Neuronal stem cell (in vitro differentiated cells): ENCODE data around the gene MLANA.

Source experiments
- DNase-seq: peaks from one replicate; pipeline ENCODE4 v3.0.0-alpha.2; 2013; ENCODE audit warnings: low spot score
- H2AFZ ChIP-seq: one replicate; pipeline ENCODE4 v1.6.1; 2013; ENCODE audit warnings: mild to moderate bottlenecking, low read length, inconsistent platforms
- H2AK5ac ChIP-seq: 2 replicates; pipeline ENCODE4 v1.6.1; 2013; ENCODE audit warnings: low read depth, mild to moderate bottlenecking, inconsistent platforms, low read length, moderate library complexity, mixed read lengths
- H2BK120ac ChIP-seq: 2 replicates; pipeline ENCODE4 v1.6.1; 2013; ENCODE audit warnings: low read depth, mild to moderate bottlenecking, inconsistent platforms, low read length, moderate library complexity, mixed read lengths
- H2BK12ac ChIP-seq: one replicate; pipeline ENCODE4 v1.6.1; 2013; ENCODE audit warnings: low read length, inconsistent platforms
- H2BK15ac ChIP-seq: 2 replicates; pipeline ENCODE4 v1.6.1; 2013; ENCODE audit warnings: mild to moderate bottlenecking, low read length, inconsistent platforms, mixed read lengths
- H2BK5ac ChIP-seq: one replicate; pipeline ENCODE4 v1.6.1; 2013; ENCODE audit warnings: inconsistent platforms, mild to moderate bottlenecking, low read length, moderate library complexity
- H3K14ac ChIP-seq: one replicate; pipeline ENCODE4 v1.6.1; 2013; ENCODE audit warnings: low read length, inconsistent platforms
- H3K18ac ChIP-seq: 2 replicates; pipeline ENCODE4 v1.6.1; 2013; ENCODE audit warnings: low read length, inconsistent platforms
- H3K23ac ChIP-seq: 2 replicates; pipeline ENCODE4 v1.6.1; 2013; ENCODE audit warnings: low read depth, mild to moderate bottlenecking, mixed read lengths, low read length, inconsistent platforms; ENCODE audit not compliant: poor library complexity
- H3K27ac ChIP-seq: replicated peaks from 3 replicates; pipeline ENCODE4 v1.5.1; 2013; ENCODE audit warnings: low read length, inconsistent platforms
- H3K27me3 ChIP-seq, 3 experiments: 2 replicates each; pipeline ENCODE4 v1.6.1; 2013; ENCODE audit warnings: low read length in 3 of 3, mild to moderate bottlenecking in 2 of 3, inconsistent platforms in 1 of 3, low read depth in 1 of 3, mixed read lengths in 1 of 3, moderate library complexity in 1 of 3; ENCODE audit not compliant: control insufficient read depth in 3 of 3, insufficient read depth in 3 of 3
- H3K36me3 ChIP-seq, 2 donors: replicated peaks in 1 of 2; 2 replicates each; pipeline ENCODE4 v1.6.1; 2013; ENCODE audit warnings: low read length in 2 of 2; ENCODE audit not compliant: control insufficient read depth in 2 of 2, insufficient read depth in 2 of 2
- H3K4ac ChIP-seq: 2 replicates; pipeline ENCODE4 v1.6.1; 2013; ENCODE audit warnings: inconsistent platforms, mild to moderate bottlenecking, low read length, moderate library complexity
- H3K4me1 ChIP-seq, 2 donors: 1 replicate in 1 of 2; 2 replicates in 1 of 2; pipeline ENCODE4 v1.6.1; 2013; ENCODE audit warnings: low read length in 2 of 2, low read depth in 1 of 2; ENCODE audit not compliant: control insufficient read depth in 2 of 2, insufficient read depth in 1 of 2
- H3K4me2 ChIP-seq: one replicate; pipeline ENCODE4 v1.6.1; 2013; ENCODE audit warnings: mild to moderate bottlenecking, low read length, inconsistent platforms; ENCODE audit not compliant: insufficient read depth, poor library complexity, severe bottlenecking
- H3K4me3 ChIP-seq, 2 donors: 2 replicates each; pipeline ENCODE4 v1.5.1; 2013; ENCODE audit warnings: low read length in 2 of 2, mild to moderate bottlenecking in 2 of 2, inconsistent platforms in 1 of 2, moderate library complexity in 1 of 2
- H3K79me1 ChIP-seq: one replicate; pipeline ENCODE4 v1.6.1; 2013; ENCODE audit warnings: low read depth, mild to moderate bottlenecking, inconsistent platforms, low read length, moderate library complexity
- H3K9ac ChIP-seq: one replicate; pipeline ENCODE4 v1.6.1; 2013; ENCODE audit warnings: mild to moderate bottlenecking, low read depth, low read length, inconsistent platforms; ENCODE audit not compliant: poor library complexity
- H3K9me3 ChIP-seq, 2 donors: replicated peaks in 1 of 2; 2 replicates each; pipeline versions ENCODE3 to v1.6.1; 2013; ENCODE audit warnings: low read length in 2 of 2, mild to moderate bottlenecking in 2 of 2, inconsistent platforms in 1 of 2, low read depth in 1 of 2, mixed read lengths in 1 of 2, moderate library complexity in 1 of 2; ENCODE audit not compliant: control insufficient read depth in 2 of 2, insufficient read depth in 1 of 2
- H4K8ac ChIP-seq: one replicate; pipeline ENCODE4 v1.6.1; 2013; ENCODE audit warnings: low read depth, mild to moderate bottlenecking, inconsistent platforms, low read length, moderate library complexity
- H4K91ac ChIP-seq: one replicate; pipeline ENCODE4 v1.6.1; 2013; ENCODE audit warnings: low read length, low read depth, mild to moderate bottlenecking, inconsistent platforms; ENCODE audit not compliant: poor library complexity
- WGBS, 2 donors: extraction: QIAGEN DNeasy Blood & Tissue Kit; methylation state at CpG; one replicate each; pipeline ENCODE4 v1.1.7; 2013; ENCODE audit warnings: missing lambda C conversion rate in 2 of 2, mixed read lengths in 1 of 2; ENCODE audit not compliant: insufficient read length in 2 of 2, insufficient replicate concordance in 1 of 2; ENCODE audit errors: extremely low coverage in 2 of 2; 5-methylcytosine and 5-hydroxymethylcytosine counted together

Gene MLANA

DNA sequence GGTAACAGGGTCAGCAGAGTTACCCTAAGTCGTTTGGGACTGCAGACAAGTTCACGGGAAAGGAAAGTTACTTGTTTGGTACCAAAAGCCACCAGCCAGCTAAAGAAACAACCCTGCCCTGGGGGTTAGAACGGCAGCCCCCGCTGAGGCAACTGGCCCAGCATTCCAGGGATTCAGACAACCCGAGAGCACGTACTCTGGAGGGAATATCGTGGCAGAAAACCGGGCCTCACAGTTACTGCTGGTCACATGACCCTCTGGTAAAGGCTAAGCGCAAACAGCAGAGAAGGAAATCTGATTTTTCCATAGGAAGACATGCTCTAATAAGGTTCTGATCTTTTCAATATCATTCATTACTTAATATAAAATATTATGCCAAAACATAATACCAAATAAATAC is 22.5 kb upstream of the MLANA start:
- Histone ChIP-seq H2BK5ac (no peak overlapping the region), H2AK5ac (peak overlapping the region; percentile 10), H3K27ac (no peak overlapping the region), H3K9ac (no peak overlapping the region), H3K23ac (no peak overlapping the region), H3K14ac (no peak overlapping the region), H3K36me3 (no peaks in the 10 kb centered on the region), H3K4me3 (no peak overlapping the region), H2BK120ac (no peak overlapping the region), H3K18ac (no peak overlapping the region), H3K9me3 (no peaks in the 10 kb centered on the region), H2BK15ac (no peak overlapping the region), H3K4me1 (peaks cover 0 to 7% of the 10 kb centered on the region in 2 donors), H3K4ac (no peak overlapping the region), H3K4me2 (no peak overlapping the region), H2BK12ac (no peak overlapping the region), H4K91ac (no peak overlapping the region), H2AFZ (peak overlapping the region; percentile 27), H4K8ac (no peak overlapping the region), H3K79me1 (no peaks in the 10 kb centered on the region), H3K27me3 (no peaks in the 10 kb centered on the region)
- whole genome bisulfite sequencing, 2 donors = no CpG with 5 or more reads among the region's 9 CpGs
- DNase-seq = no peak

DNA sequence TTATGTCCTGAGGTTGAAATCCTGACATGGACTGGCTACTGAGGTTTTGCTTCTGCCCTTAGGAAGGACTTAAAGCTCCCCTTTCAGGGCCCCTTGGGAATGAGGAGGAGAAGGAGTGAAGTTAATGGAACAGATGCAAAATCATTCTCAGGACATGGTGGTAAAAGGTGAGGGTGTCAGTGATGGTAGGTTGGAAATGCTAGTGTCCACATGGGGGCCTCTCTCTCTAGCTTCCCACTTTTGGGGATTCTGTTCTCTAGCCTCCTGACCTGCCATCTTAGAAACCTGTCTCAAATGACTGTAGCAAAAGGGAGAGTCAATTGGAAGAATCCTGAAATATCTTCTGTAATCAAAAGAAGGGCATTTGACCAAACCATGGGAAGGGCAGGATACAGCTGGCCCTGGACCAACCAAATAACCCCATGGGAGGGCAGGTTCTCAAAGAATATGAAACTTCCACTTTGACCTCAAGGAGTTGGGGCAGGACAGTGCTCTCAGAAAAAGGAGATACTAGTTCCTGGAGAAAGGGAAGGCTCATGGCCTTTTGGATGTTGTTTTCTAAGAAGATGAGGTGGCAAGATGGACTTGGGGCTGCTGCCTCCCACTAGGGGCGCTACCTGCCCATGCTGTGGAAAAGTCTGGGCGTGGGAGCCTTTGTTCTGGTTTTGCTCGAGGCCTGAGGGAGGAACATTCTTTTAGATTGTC is 21.2 kb upstream of the MLANA start:
- no CpG with 5 or more reads among the region's 3 CpGs for WGBS, 2 donors
- Histone ChIP-seq H3K4me1 (peaks cover 0 to 2% of the 10 kb centered on the region in 2 donors), H4K8ac (no peak overlapping the region), H3K4ac (no peak overlapping the region), H3K14ac (no peak overlapping the region), H2BK15ac (no peak overlapping the region), H3K4me2 (no peak overlapping the region), H3K23ac (no peak overlapping the region), H2BK120ac (no peak overlapping the region), H2BK12ac (no peak overlapping the region), H3K9me3 (no peaks in the 10 kb centered on the region), H3K27me3 (no peaks in the 10 kb centered on the region), H2AFZ (peak overlapping the region; percentile 67), H4K91ac (no peak overlapping the region), H3K27ac (no peak overlapping the region), H2AK5ac (no peak overlapping the region), H3K4me3 (no peak overlapping the region), H3K18ac (no peak overlapping the region), H3K36me3 (no peaks in the 10 kb centered on the region), H2BK5ac (no peak overlapping the region), H3K79me1 (no peaks in the 10 kb centered on the region), H3K9ac (no peak overlapping the region)
- no peak for DNase-seq

- no peak overlapping the region for H2BK5ac ChIP-seq
- no peak for DNase-seq
- no peak overlapping the region for H4K91ac ChIP-seq
- no peak overlapping the region for H4K8ac ChIP-seq
- H2BK120ac ChIP-seq = no peak overlapping the region
- H3K9ac ChIP-seq = no peak overlapping the region
- peak overlapping the region; percentile 67 for H2AFZ ChIP-seq
- H2BK12ac ChIP-seq = no peak overlapping the region
- no peak overlapping the region for H2AK5ac ChIP-seq
- H3K27me3 ChIP-seq = no peaks in the 10 kb centered on the region
- H2BK15ac ChIP-seq = no peak overlapping the region
- no peaks in the 10 kb centered on the region for H3K4me1 ChIP-seq
- H3K4me3 ChIP-seq = no peak overlapping the region
- H3K36me3 ChIP-seq = no peaks in the 10 kb centered on the region
- H3K14ac ChIP-seq = no peak overlapping the region
- no peaks in the 10 kb centered on the region for H3K9me3 ChIP-seq
- H3K27ac ChIP-seq = no peak overlapping the region
- H3K4ac ChIP-seq = no peak overlapping the region
- no CpG with 5 or more reads among the region's 2 CpGs for WGBS, 2 donors
- H3K18ac ChIP-seq = no peak overlapping the region
- no peak overlapping the region for H3K23ac ChIP-seq
- no peak overlapping the region for H3K4me2 ChIP-seq
- no peaks in the 10 kb centered on the region for H3K79me1 ChIP-seq
Measured at GRCh38 chr9:5870020-5870339, 20.7 kb upstream of the MLANA start.

- Histone ChIP-seq H3K4ac (no peak overlapping the region), H3K9me3 (no peaks in the 10 kb centered on the region), H2BK12ac (no peak overlapping the region), H4K91ac (no peak overlapping the region), H3K23ac (no peak overlapping the region), H4K8ac (no peak overlapping the region), H2AFZ (peak overlapping the region; percentile 32), H3K14ac (no peak overlapping the region), H2AK5ac (no peak overlapping the region), H3K4me1 (no peaks in the 10 kb centered on the region), H2BK15ac (no peak overlapping the region), H2BK120ac (no peak overlapping the region), H3K27me3 (no peaks in the 10 kb centered on the region), H3K18ac (no peak overlapping the region), H3K9ac (no peak overlapping the region), H3K27ac (no peak overlapping the region), H3K4me2 (no peak overlapping the region), H2BK5ac (no peak overlapping the region), H3K79me1 (no peaks in the 10 kb centered on the region), H3K36me3 (no peaks in the 10 kb centered on the region), H3K4me3 (no peak overlapping the region)
- DNase-seq = no peak
- no CpG with 5 or more reads among the region's 3 CpGs for WGBS, 2 donors
Measured at GRCh38 chr9:5870691-5871090, 20.0 kb upstream of the MLANA start.
